OCI-LY1 (cell line): ENCODE measurements around the gene PIK3C2G.

Experiments
- H2AFZ ChIP-seq: fragments of 200-600 bp; sonication (generic), shearing (Covaris generic); 2 replicates; pipeline ENCODE4 v1.6.0; 2014; ENCODE audit warnings: antibody characterized with exemption, mild to moderate bottlenecking, low read length
- H3F3A ChIP-seq: fragments of 200-600 bp; sonication (generic), shearing (Covaris generic); 2 replicates; pipeline ENCODE4 v1.6.0; 2014; ENCODE audit warnings: mild to moderate bottlenecking, antibody characterized with exemption, low read length, moderate library complexity; ENCODE audit not compliant: insufficient read depth
- H3K27ac ChIP-seq: fragments of 200-600 bp; sonication (generic); 2 replicates; pipeline ENCODE4 v1.5.1; 2014; ENCODE audit warnings: low read length, mixed run types, mild to moderate bottlenecking, low read depth; ENCODE audit not compliant: poor library complexity, severe bottlenecking
- H3K27me3 ChIP-seq: fragments of 200-600 bp; sonication (generic); 2 replicates; pipeline ENCODE4 v1.6.0; 2014; ENCODE audit warnings: antibody characterized with exemption, mild to moderate bottlenecking, low read length, moderate library complexity; ENCODE audit not compliant: insufficient read depth
- H3K36me3 ChIP-seq: fragments of 200-600 bp; sonication (generic); 2 replicates; pipeline ENCODE4 v1.6.1; 2014; ENCODE audit warnings: mild to moderate bottlenecking, antibody characterized with exemption, low read length, moderate library complexity, mixed read lengths; ENCODE audit not compliant: insufficient read depth
- H3K4me1 ChIP-seq: fragments of 200-600 bp; sonication (generic); 2 replicates; pipeline ENCODE4 v1.5.1; 2014; ENCODE audit warnings: mild to moderate bottlenecking, low read length, moderate library complexity; ENCODE audit not compliant: insufficient read depth, severe bottlenecking
- H3K4me2 ChIP-seq: fragments of 200-600 bp; sonication (generic), shearing (Covaris generic); 2 replicates; pipeline ENCODE4 v1.6.1; 2014; ENCODE audit warnings: low read length
- H3K4me3 ChIP-seq: fragments of 200-600 bp; sonication (generic); 2 replicates; pipeline ENCODE4 v1.5.1; 2014; ENCODE audit warnings: low read length, low read depth, mild to moderate bottlenecking, mixed read lengths; ENCODE audit not compliant: poor library complexity, severe bottlenecking
- H3K79me2 ChIP-seq: fragments of 200-600 bp; shearing (Covaris generic); 2 replicates; pipeline ENCODE4 v1.6.1; 2016; ENCODE audit warnings: mixed run types, low read length, mixed read lengths; ENCODE audit not compliant: insufficient read depth
- H3K9ac ChIP-seq: fragments of 200-600 bp; sonication (generic), shearing (Covaris generic); 2 replicates; pipeline ENCODE4 v1.6.1; 2014; ENCODE audit warnings: mild to moderate bottlenecking, low read length, mixed read lengths
- H3K9me2 ChIP-seq: fragments of 200-600 bp; sonication (generic), shearing (Covaris generic); 2 replicates; pipeline ENCODE4 v1.6.1; 2014; ENCODE audit warnings: low read depth, mild to moderate bottlenecking, low read length, mixed read lengths
- H3K9me3 ChIP-seq: fragments of 200-600 bp; shearing (Covaris generic); 2 replicates; pipeline ENCODE4 v1.6.1; 2014; ENCODE audit warnings: low read length, mixed read lengths
- H4K20me1 ChIP-seq: fragments of 200-600 bp; sonication (generic), shearing (Covaris generic); 2 replicates; pipeline ENCODE4 v1.6.0; 2016; ENCODE audit warnings: mild to moderate bottlenecking, low read length; ENCODE audit not compliant: insufficient read depth
- CTCF ChIP-seq: fragments of 200-600 bp; sonication (generic), shearing (Covaris generic); IDR thresholded peaks from 2 replicates; pipeline ENCODE4 v1.5.1; 2017; ENCODE audit warnings: mild to moderate bottlenecking, antibody characterized with exemption, low read length, moderate library complexity, mixed read lengths
- EZH2 ChIP-seq: fragments of 200-600 bp; sonication (generic), shearing (Covaris generic); IDR thresholded peaks from 2 replicates; pipeline ENCODE4 v1.8.0; 2017; ENCODE audit warnings: borderline replicate concordance, mixed run types, mild to moderate bottlenecking, antibody characterized with exemption, low read length, moderate library complexity, mixed read lengths

The PIK3C2G gene

DNA sequence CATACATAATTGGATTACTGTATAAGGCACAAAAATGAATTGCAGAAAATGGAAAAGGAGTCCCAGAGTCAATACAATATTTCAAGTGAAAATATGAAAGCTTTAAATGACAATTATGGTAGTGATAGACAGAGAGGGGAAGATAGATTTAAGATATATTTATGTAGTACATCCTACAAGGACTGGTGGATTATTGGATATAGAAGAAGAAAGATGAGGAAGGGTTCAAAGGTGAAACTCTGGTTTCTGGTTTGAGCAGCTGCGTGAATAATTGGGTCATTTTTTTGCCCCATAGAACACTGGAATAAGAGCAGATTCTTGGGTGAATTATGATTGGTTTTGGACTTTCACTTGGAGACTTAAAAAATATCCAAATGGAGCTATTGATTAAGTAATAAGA is 19.4 kb downstream of the PIK3C2G start:
- H3K36me3 ChIP-seq: no peaks in the 10 kb centered on the region
- no peaks in the 10 kb centered on the region for H3F3A ChIP-seq
- no peaks in the 10 kb centered on the region for H3K79me2 ChIP-seq
- H3K9ac ChIP-seq: no peak overlapping the region
- no peak overlapping the region for H3K4me2 ChIP-seq
- no peaks in the 10 kb centered on the region for H3K9me2 ChIP-seq
- H3K27ac ChIP-seq: no peak overlapping the region
- H3K9me3 ChIP-seq: no peaks in the 10 kb centered on the region
- H4K20me1 ChIP-seq: no peaks in the 10 kb centered on the region
- no peaks in the 10 kb centered on the region for H3K27me3 ChIP-seq
- H2AFZ ChIP-seq: no peak overlapping the region
- TF ChIP-seq EZH2 (no peak), CTCF (no peak)
- H3K4me1 ChIP-seq: no peaks in the 10 kb centered on the region
- H3K4me3 ChIP-seq: no peak overlapping the region

DNA sequence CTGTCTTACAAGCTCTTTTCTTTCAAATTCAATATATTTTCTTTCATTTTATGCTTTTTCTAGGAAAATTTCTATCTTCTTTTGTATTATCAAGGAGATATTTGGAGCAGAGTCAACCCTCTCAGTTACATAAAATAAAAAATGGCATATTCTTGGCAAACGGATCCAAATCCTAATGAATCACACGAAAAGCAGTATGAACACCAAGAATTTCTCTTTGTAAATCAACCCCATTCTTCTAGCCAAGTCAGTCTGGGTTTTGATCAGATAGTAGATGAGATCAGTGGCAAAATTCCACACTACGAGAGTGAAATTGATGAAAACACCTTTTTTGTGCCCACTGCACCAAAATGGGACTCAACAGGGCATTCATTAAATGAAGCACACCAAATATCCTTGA is 20.6 kb downstream of the PIK3C2G start:
- H3K9me2 ChIP-seq: no peaks in the 10 kb centered on the region
- H3K4me3 ChIP-seq: no peak overlapping the region
- TF ChIP-seq EZH2 (no peak), CTCF (no peak)
- H3K4me1 ChIP-seq: no peaks in the 10 kb centered on the region
- H3K27ac ChIP-seq: no peak overlapping the region
- H4K20me1 ChIP-seq: no peaks in the 10 kb centered on the region
- no peaks in the 10 kb centered on the region for H3K9me3 ChIP-seq
- H3K79me2 ChIP-seq: no peaks in the 10 kb centered on the region
- H3F3A ChIP-seq: no peaks in the 10 kb centered on the region
- H3K36me3 ChIP-seq: no peaks in the 10 kb centered on the region
- no peaks in the 10 kb centered on the region for H3K27me3 ChIP-seq
- H3K4me2 ChIP-seq: no peak overlapping the region
- no peak overlapping the region for H3K9ac ChIP-seq
- no peak overlapping the region for H2AFZ ChIP-seq

DNA sequence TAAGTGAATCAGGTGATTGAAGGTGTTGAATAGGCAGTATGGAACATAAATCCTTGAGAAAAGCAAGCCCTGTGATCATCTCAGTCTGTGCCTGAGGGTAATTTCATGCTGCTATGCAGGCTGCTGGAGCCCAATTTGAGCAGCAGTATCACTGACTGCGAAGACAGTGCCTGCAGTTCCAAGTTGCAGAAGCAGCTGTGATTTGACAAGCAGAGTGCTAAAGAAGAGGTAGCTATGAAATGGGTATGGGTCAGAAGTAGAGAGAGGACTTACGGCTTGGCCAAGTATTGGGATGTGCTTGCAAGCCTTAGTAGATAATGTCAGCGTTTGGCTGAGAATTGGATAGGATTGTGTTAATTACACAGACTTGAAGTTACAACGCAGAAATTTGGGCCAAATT is 22.5 kb downstream of the PIK3C2G start:
- Histone ChIP-seq H3K9ac (no peak overlapping the region), H4K20me1 (no peaks in the 10 kb centered on the region), H3K9me3 (no peaks in the 10 kb centered on the region), H3K9me2 (no peaks in the 10 kb centered on the region), H3K79me2 (no peaks in the 10 kb centered on the region), H3K4me3 (no peak overlapping the region), H2AFZ (no peak overlapping the region), H3K4me1 (no peaks in the 10 kb centered on the region), H3K4me2 (no peak overlapping the region), H3K36me3 (no peaks in the 10 kb centered on the region), H3K27me3 (no peaks in the 10 kb centered on the region), H3K27ac (no peak overlapping the region), H3F3A (no peaks in the 10 kb centered on the region)
- no peak for TF ChIP-seq EZH2
- no peak for TF ChIP-seq CTCF
